HG03469 (cell line): ENCODE measurements around the gene HSPG2.

Experiments
- ATAC-seq: cut with Tn5 transposase; IDR thresholded peaks from one replicate; pipeline ENCODE4 v1.9.1; 2021; ENCODE audit warnings: mild to moderate bottlenecking, moderate library complexity, moderate number of reproducible peaks; ENCODE audit not compliant: unreplicated experiment

HSPG2 gene

GRCh38 chr1:21884456-21885235, 52.5 kb downstream of the HSPG2 start:
- ATAC-seq: no peak

GRCh38 chr1:21882721-21883415, 54.2 kb downstream of the HSPG2 start:
- ATAC-seq: no peak

- ATAC-seq: no peak
Measured at GRCh38 chr1:21881250-21881649, 55.9 kb downstream of the HSPG2 start.

- no peak for ATAC-seq
Measured at GRCh38 chr1:21880619-21880970, 56.5 kb downstream of the HSPG2 start.

- no peak for ATAC-seq
Measured at GRCh38 chr1:21879928-21880618, 57.0 kb downstream of the HSPG2 start.

GRCh38 chr1:21878840-21879478, 58.2 kb downstream of the HSPG2 start:
- no peak for ATAC-seq

- ATAC-seq: no peak
Measured at GRCh38 chr1:21878009-21878773, 58.9 kb downstream of the HSPG2 start.

GRCh38 chr1:21876267-21876666, 60.8 kb downstream of the HSPG2 start:
- ATAC-seq: no peak

GRCh38 chr1:21875621-21876063, 61.5 kb downstream of the HSPG2 start:
- no peak for ATAC-seq

GRCh38 chr1:21874778-21875547, 62.1 kb downstream of the HSPG2 start:
- no peak for ATAC-seq

- no peak for ATAC-seq
Measured at GRCh38 chr1:21874328-21874727, 62.8 kb downstream of the HSPG2 start.

- no peak for ATAC-seq
Measured at GRCh38 chr1:21873761-21874160, 63.3 kb downstream of the HSPG2 start.

- ATAC-seq: no peak
Measured at GRCh38 chr1:21873174-21873573, 63.9 kb downstream of the HSPG2 start.

- ATAC-seq: no peak
Measured at GRCh38 chr1:21872445-21873079, 64.5 kb downstream of the HSPG2 start.

- no peak for ATAC-seq
Measured at GRCh38 chr1:21871943-21872342, 65.2 kb downstream of the HSPG2 start.

GRCh38 chr1:21870611-21871010, 66.5 kb downstream of the HSPG2 start:
- ATAC-seq: no peak

- ATAC-seq: no peak
Measured at GRCh38 chr1:21869620-21870121, 67.4 kb downstream of the HSPG2 start.

GRCh38 chr1:21868941-21869454, 68.1 kb downstream of the HSPG2 start:
- no peak for ATAC-seq

GRCh38 chr1:21868482-21868881, 68.6 kb downstream of the HSPG2 start:
- no peak for ATAC-seq
